Central memory CD8-positive, alpha-beta T cell (primary cell): ENCODE results near the gene TFIP11.

ENCODE experiments used
- ATAC-seq: fragments of 150-1000 bp; cut with Tn5 transposase; replicated peaks from 2 replicates; pipeline ENCODE4 v1.10.0; 2022; ENCODE audit warnings: mild to moderate bottlenecking, moderate FRiP score, moderate number of reproducible peaks; ENCODE audit not compliant: poor library complexity, severe bottlenecking; ENCODE audit errors: extremely low read depth
- DNase-seq, 2 donors: peaks; one replicate each; pipeline ENCODE4 v3.0.0; 2021; ENCODE audit warnings: low spot score in 2 of 2
- H3K27ac Mint-ChIP-seq: one replicate; pipeline ENCODE4 v1.8.0; 2022; ENCODE audit warnings: low read depth, mild to moderate bottlenecking, moderate library complexity, mixed read lengths
- H3K27me3 Mint-ChIP-seq: one replicate; pipeline ENCODE4 v1.8.0; 2022; ENCODE audit warnings: mixed read lengths
- H3K36me3 Mint-ChIP-seq: one replicate; pipeline ENCODE4 v1.8.0; 2022; ENCODE audit warnings: mild to moderate bottlenecking, moderate library complexity, mixed read lengths; ENCODE audit not compliant: insufficient read depth
- H3K4me1 Mint-ChIP-seq: one replicate; pipeline ENCODE4 v1.8.0; 2022; ENCODE audit warnings: mixed read lengths
- H3K4me3 Mint-ChIP-seq: one replicate; pipeline ENCODE4 v1.8.0; 2022; ENCODE audit warnings: mild to moderate bottlenecking, moderate library complexity, mixed read lengths
- H3K9me3 Mint-ChIP-seq: one replicate; pipeline ENCODE4 v1.8.0; 2022; ENCODE audit warnings: mixed read lengths

The TFIP11 gene

DNA sequence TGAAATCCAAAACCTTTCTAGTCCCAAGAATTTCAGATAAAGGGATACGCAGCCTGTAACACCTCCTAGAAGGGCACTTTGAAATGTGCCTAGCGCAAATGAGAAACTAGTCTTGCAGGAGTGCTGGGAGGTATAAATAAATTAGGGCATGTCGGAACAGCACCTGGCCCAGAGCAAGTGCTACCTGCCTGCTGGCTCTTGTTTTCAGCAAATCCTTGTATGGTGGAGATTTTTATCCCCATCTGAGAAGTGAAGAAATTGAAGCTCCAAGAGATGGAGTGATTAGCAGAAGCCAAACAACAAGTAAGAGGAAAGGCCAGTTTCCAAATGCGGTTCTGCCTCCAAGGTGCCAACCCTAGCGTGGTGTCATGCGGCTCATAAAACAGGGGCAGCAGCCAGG is 36.7 kb upstream of the TFIP11 start:
- Mint-ChIP-seq H3K27ac (no peak overlapping the region), H3K4me3 (no peak overlapping the region), H3K27me3 (no peaks in the 10 kb centered on the region), H3K9me3 (no peaks in the 10 kb centered on the region), H3K4me1 (peaks cover 65% of the 10 kb centered on the region), H3K36me3 (peaks cover 12% of the 10 kb centered on the region)
- DNase-seq (no peak), ATAC-seq (no peak)

DNA sequence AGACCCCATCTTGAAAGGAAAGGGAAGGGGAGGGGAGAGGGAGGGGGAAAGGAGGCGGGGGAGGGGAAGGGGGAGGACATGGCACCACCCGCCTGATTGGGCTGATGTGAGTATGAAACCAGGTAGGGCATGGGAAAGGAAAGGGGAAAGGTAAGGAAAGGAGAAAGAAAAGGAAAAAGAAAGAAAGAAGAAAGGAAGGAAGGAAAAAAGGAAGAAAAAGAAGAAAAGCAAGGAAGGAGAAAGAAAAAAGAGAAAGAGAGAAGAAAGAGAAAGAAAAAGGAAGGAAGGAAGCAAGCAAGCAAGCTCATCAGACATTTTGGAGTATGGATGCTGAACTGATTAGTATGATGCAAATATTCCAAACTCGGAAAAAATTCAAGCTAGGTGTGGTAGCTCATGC is 36.0 kb upstream of the TFIP11 start:
- DNase-seq, result no peak
- H3K27ac Mint-ChIP-seq, result peak overlapping the region; percentile 63
- no peak for ATAC-seq
- H3K9me3 Mint-ChIP-seq, result no peaks in the 10 kb centered on the region
- H3K4me3 Mint-ChIP-seq, result no peak overlapping the region
- H3K36me3 Mint-ChIP-seq, result peaks cover 12% of the 10 kb centered on the region
- no peaks in the 10 kb centered on the region for H3K27me3 Mint-ChIP-seq
- H3K4me1 Mint-ChIP-seq, result peaks cover 66% of the 10 kb centered on the region

DNA sequence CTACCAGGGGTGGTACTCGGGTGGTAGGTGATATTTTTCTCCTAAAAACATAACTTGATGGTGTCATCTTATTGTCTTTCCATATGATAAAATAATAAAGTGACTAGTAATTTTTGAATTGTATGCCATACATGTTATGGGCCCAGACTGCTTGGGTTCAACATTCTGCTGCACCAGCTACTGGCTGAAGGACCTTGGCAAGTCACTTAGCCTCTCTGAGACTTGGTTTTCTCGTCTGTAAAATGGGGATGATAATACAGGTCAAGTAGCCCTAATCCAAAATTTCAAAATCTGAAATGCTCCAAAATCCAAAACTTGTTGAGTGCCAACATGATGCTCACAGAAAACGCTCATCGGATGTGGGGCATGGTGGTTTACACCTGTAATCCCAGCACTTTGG is 35.6 kb upstream of the TFIP11 start:
- DNase-seq (no peak), ATAC-seq (no peak)
- peaks cover 69% of the 10 kb centered on the region for H3K4me1 Mint-ChIP-seq
- peaks cover 12% of the 10 kb centered on the region for H3K36me3 Mint-ChIP-seq
- H3K4me3 Mint-ChIP-seq, result peak overlapping the region; percentile 54
- H3K9me3 Mint-ChIP-seq, result no peaks in the 10 kb centered on the region
- H3K27me3 Mint-ChIP-seq, result no peaks in the 10 kb centered on the region
- peak overlapping the region; percentile 84 for H3K27ac Mint-ChIP-seq

DNA sequence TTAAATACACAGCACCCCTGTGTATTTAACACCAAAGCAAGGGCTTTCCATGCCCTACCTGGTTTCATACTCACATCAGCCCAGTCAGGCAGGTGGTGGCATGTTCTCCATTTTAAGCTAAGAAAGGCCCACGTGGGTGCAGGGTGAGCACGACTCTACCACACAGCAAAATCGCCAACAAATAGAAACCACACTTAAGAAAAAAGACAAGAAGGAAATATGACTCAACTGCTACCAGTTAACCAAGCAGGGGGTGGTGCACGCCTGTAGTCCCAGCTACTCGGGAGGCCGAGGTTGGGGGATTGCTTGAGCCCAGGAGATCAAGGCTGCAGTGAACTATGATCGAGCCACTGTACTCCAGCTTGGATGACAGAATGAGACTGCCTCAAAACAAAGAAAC is 35.2 kb upstream of the TFIP11 start:
- peaks cover 73% of the 10 kb centered on the region for H3K4me1 Mint-ChIP-seq

DNA sequence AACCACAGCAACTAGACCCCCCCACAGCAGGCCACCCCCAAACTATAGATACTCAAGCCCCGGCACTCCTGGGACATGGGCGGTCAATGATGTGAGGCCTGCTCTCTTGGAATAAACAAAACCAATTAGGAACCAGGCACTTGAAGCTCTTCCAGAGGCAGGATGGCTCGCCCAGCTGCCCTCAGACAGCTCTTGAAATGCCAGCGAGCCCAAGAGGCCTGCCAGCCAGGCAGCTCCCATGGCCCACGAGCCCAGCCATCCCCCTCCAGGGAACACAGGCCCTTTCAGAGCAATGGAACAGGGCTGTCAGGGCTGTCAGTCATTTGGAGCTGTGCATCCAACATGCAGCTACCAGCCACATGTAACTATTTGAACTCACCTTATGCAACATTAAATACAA is 34.0 kb upstream of the TFIP11 start:
- Mint-ChIP-seq H3K36me3 (peaks cover 21% of the 10 kb centered on the region), H3K9me3 (no peaks in the 10 kb centered on the region), H3K4me1 (peaks cover 72% of the 10 kb centered on the region), H3K27ac (peak overlapping the region; percentile 84), H3K4me3 (peak overlapping the region; percentile 36), H3K27me3 (no peaks in the 10 kb centered on the region)
- ATAC-seq (no peak), DNase-seq (no peak)

More for the DNA sequence above, 35.2 kb upstream of the TFIP11 start:
- H3K27me3 Mint-ChIP-seq, result no peaks in the 10 kb centered on the region
- peak; percentile 79 for ATAC-seq
- no peaks in the 10 kb centered on the region for H3K9me3 Mint-ChIP-seq
- peak overlapping the region; percentile 54 for H3K4me3 Mint-ChIP-seq
- peak overlapping the region; percentile 84 for H3K27ac Mint-ChIP-seq
- no peak for DNase-seq
- peaks cover 15% of the 10 kb centered on the region for H3K36me3 Mint-ChIP-seq

DNA sequence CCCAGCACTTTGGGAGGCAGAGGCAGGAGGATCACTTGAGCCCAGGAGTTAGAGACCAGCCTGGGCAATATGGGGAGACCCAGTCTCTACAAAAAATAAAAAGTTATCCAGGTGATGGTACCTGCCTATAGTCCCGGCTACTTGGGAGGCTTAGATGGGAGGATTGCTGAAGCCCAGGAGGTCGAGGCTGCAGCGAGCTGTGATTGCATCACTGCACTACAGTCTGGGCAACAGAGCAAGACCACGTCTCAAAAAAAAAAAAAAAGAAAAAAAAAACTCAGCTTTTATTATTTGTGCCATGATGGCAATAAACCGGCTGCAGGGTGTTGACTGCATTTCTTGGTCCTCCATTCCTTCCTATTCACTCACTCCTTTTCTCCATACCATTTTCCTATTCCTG is 33.6 kb upstream of the TFIP11 start:
- Mint-ChIP-seq H3K27ac (peak overlapping the region; percentile 84), H3K4me3 (no peak overlapping the region), H3K9me3 (no peaks in the 10 kb centered on the region), H3K36me3 (peaks cover 21% of the 10 kb centered on the region), H3K4me1 (peaks cover 68% of the 10 kb centered on the region), H3K27me3 (no peaks in the 10 kb centered on the region)
- DNase-seq (no peak), ATAC-seq (no peak)

DNA sequence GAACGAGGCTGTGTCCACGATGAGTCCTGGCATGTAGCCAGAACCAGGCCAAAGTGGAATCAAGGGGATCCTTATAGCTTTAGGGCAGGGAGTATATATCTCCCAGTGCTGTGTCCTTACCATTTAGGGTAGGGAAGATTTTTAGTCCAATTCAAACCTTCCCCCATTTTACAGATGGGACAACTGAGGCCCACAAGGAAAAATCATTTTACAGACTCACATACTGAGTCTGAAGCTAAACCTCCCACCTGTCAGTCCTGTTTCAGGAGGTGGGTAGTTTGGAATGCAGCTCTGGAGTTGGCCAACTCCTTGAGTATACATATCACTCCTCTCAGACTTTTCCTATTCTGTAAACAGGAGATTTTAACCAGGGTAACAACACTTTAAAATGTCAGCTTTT is 33.1 kb upstream of the TFIP11 start:
- Mint-ChIP-seq H3K9me3 (no peaks in the 10 kb centered on the region), H3K4me3 (no peak overlapping the region), H3K4me1 (peaks cover 63% of the 10 kb centered on the region), H3K27me3 (no peaks in the 10 kb centered on the region), H3K27ac (no peak overlapping the region), H3K36me3 (peaks cover 24% of the 10 kb centered on the region)
- ATAC-seq (no peak), DNase-seq (no peak)

DNA sequence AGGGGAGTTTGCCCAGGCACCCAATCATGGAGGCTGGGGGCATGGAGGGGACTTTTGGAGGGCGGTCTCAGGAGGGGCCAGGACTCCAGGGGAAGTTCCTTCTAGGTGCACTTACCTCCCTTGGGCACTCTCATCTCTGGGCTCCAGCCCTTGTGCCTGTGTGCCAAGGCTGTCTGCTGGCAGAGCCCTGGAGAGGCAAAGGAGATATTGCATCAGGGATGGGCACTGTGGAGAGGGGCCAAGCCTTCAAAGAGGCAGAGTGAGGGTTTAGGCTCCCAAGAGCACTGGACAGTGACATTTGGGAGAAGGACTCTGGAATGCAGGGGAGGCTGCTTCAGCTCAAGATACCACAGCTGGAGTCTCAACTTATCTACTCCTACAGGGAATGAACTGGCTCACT is 32.2 kb upstream of the TFIP11 start:
- H3K27me3 Mint-ChIP-seq, result no peaks in the 10 kb centered on the region
- H3K27ac Mint-ChIP-seq, result peak overlapping the region; percentile 76
- no peak for ATAC-seq
- H3K4me1 Mint-ChIP-seq, result peaks cover 58% of the 10 kb centered on the region
- no peaks in the 10 kb centered on the region for H3K9me3 Mint-ChIP-seq
- H3K36me3 Mint-ChIP-seq, result peaks cover 30% of the 10 kb centered on the region
- no peak for DNase-seq
- no peak overlapping the region for H3K4me3 Mint-ChIP-seq

DNA sequence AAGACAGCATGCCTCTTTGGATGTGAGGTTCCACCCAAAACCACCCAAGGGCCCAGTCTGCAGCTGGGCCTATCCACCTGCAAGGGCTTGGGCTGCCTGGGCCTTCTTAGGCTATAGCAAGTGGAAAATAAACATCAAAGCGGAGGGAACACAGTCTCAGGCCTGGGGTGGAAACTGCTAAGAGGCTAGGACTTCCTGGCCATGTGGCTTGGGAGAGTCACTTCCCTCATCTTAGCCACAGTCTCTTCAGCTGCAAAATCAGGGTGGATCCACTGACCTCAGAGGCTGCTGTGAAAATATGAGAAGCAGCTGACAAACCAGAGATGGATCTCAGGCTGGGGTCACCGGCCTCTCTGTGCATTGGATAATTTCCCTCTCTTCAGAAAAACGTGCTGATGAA is 30.6 kb upstream of the TFIP11 start:
- no peak overlapping the region for H3K4me3 Mint-ChIP-seq

DNA sequence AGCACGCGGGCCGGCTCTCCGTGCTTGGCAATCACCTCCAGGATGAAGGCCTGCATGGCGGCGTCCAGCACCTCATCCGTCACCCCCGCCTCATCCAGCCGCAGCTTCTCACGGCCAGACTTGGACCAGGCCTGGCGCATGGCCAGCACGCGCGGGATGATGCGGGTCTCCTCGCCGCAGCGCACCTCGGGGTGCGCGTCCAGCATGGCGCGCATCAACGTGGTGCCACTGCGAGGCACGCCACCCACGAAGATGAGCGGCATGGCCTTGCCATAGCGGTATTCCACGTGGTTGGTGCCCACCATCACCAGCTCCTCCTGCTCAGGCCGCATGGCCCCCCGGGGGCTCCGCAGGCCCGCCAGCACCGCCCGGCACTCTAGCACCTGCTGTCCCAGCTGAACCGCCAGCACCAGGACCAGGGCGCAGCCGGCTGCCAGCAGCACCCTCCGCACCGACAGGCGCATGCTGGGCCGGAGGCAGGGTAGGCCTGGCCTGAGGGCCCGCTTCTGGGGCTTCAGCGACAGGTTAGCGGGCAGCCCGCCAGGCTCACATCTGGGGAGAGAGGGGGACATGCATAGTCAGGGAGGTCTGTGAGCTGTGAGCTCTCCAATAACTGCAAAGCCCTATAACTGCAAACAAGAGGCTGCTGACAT is 29.0 kb upstream of the TFIP11 start:
- Mint-ChIP-seq H3K27me3 (no peaks in the 10 kb centered on the region), H3K27ac (no peak overlapping the region), H3K4me3 (no peak overlapping the region), H3K4me1 (peaks cover 50% of the 10 kb centered on the region), H3K36me3 (peaks cover 34% of the 10 kb centered on the region), H3K9me3 (no peaks in the 10 kb centered on the region)
- ATAC-seq (no peak), DNase-seq (no peak)

More for the DNA sequence above, 30.6 kb upstream of the TFIP11 start:
- Mint-ChIP-seq H3K36me3 (peaks cover 34% of the 10 kb centered on the region), H3K4me1 (peaks cover 61% of the 10 kb centered on the region), H3K9me3 (no peaks in the 10 kb centered on the region), H3K27ac (peak overlapping the region; percentile 58), H3K27me3 (no peaks in the 10 kb centered on the region)
- DNase-seq, result no peak
- peak; percentile 15 for ATAC-seq

DNA sequence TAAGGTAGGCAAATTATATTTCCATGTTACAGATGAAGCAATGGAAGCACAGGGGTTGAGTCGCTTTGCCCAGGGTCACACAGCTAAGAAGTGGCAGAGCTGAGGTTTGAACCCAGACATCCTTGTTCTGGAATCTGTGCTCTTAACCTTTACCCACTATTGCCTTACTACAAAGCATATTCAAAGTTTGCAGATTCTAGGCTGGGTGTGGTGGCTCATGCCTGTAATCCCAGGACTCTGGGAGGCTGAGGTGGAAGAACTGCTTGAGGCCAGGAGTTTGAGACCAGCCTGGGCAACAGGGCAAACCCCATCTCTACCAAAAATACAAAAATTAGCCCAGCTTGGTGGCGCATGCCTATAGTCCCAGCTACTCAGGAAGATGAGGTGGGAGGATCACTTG is 27.8 kb upstream of the TFIP11 start:
- no peaks in the 10 kb centered on the region for H3K27me3 Mint-ChIP-seq
- DNase-seq (no peak), ATAC-seq (no peak)
- H3K9me3 Mint-ChIP-seq, result no peaks in the 10 kb centered on the region
- H3K4me1 Mint-ChIP-seq, result peaks cover 53% of the 10 kb centered on the region
- no peak overlapping the region for H3K4me3 Mint-ChIP-seq
- peaks cover 44% of the 10 kb centered on the region for H3K36me3 Mint-ChIP-seq
- H3K27ac Mint-ChIP-seq, result peak overlapping the region; percentile 29

DNA sequence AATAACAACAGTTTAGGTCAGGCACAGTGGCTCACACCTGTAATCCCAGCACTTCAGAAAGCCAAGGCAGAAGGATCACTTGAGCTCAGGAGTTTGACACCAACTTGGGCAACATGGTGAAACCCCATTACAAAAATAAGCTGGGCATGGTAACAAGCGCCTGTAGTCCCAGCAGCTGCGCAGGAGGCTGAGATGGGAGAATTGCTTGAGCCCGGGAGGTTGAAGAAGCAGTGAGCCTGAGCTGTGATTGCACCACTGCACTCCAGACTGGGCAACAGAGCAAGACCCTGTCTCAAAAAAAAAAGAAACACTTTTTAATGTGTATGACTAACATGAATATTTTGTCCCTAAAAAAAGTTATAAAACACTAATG is 24.5 kb upstream of the TFIP11 start:
- H3K36me3 Mint-ChIP-seq, result peaks cover 60% of the 10 kb centered on the region
- no peak for ATAC-seq
- H3K27ac Mint-ChIP-seq, result no peak overlapping the region
- no peak for DNase-seq
- peaks cover 31% of the 10 kb centered on the region for H3K4me1 Mint-ChIP-seq
- H3K9me3 Mint-ChIP-seq, result no peaks in the 10 kb centered on the region
- H3K4me3 Mint-ChIP-seq, result no peak overlapping the region
- no peaks in the 10 kb centered on the region for H3K27me3 Mint-ChIP-seq

DNA sequence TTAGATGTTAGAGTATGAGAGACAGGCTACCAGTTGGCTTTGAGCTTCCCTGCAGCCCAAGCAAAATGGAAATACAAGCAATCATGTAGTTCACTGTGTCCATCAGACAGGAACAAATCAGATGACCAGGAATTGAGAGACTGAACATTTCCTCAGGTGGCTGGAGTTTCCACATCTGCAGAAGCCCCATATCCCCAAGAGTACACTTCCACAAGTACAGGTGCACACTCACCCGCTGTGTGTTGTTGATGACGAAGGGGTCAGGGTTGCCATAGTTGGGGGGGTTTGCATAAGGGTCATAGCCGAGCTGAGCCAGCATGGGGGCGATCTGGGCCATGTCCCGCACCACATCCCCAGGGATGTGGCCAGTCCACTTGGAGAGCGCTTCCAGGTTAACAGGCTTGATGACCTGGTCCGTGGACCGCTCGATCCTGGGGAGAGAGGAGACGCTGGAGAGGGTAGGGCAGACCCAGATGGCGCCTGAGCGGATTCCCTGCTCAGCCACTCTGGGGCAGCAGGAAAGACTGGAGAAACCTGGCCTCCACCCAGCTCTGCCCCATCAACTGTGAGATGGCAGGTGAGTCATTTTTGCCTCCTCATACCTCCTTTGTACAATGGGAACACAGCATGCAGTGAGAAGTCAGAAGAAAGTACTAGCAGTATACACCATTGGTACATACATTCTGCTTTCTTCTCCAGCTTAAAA is 23.9 kb upstream of the TFIP11 start:
- H3K4me1 Mint-ChIP-seq, result peaks cover 31% of the 10 kb centered on the region
- peaks cover 63% of the 10 kb centered on the region for H3K36me3 Mint-ChIP-seq
- no peaks in the 10 kb centered on the region for H3K9me3 Mint-ChIP-seq
- no peak for DNase-seq
- no peaks in the 10 kb centered on the region for H3K27me3 Mint-ChIP-seq
- H3K4me3 Mint-ChIP-seq, result no peak overlapping the region
- H3K27ac Mint-ChIP-seq, result peak overlapping the region; percentile 38
- ATAC-seq, result no peak
